Activated T-helper 1 cell treated with anti-CD3 and anti-CD28 coated beads, Interleukin-2, amount 50 U/mL, for 16 hours (primary cell): Measurements from ENCODE around the gene MTUS2.
A peak's percentile ranks its signal among the peaks of the same experiment; 100 is the strongest.

ENCODE experiments used
- DNase-seq, 2 donors: peaks; one replicate each; pipeline ENCODE4 v3.0.0-alpha.2; 2020; ENCODE audit warnings: low read depth in 1 of 2, low spot score in 1 of 2

The MTUS2 gene

GRCh38 chr13:29436721-29437280 lies 616.7 kb downstream of the MTUS2 start:
- no peak for DNase-seq

DNA sequence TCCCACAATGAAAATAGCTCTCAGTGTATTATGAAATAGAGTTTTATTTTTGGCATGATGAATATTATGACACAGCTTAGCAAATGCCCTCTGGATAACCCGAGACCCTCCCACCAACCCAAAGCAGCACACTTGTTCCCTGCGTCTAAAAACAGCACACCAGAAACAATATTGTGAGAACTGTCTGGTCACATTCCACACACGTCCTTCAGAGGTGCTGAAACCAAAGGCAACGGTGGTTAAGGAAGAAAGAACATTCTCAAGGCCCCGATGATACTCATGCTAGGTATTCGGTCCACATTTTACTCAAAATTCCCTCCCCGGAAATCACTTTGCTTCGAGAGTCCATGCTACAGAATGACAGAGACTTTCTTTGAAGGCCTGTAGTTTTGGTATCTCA lies 618.6 kb downstream of the MTUS2 start:
- no peak for DNase-seq

GRCh38 chr13:29439601-29440388 lies 619.7 kb downstream of the MTUS2 start:
- DNase-seq: no peak

DNA sequence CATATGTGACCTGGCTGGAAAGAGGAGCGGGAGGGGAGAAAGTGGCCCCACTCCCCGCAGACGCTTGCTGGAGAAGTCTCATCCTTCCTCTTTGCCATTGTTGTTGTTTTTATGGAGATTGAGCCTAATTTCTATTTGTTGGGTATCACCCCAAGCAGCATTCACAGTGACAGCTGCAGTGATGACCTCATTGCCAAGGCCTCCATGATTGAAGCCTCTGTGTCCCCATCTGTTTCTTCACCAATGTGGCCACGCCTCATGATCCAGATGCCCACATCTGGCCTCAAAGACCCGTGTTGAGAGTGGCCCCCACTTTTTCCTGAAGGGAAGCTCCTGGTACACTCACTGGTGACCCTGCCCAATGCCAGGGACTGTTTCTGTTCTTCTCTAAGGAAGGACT lies 621.2 kb downstream of the MTUS2 start:
- DNase-seq: no peak

GRCh38 chr13:29446016-29446415 lies 625.9 kb downstream of the MTUS2 start:
- DNase-seq: no peak

DNA sequence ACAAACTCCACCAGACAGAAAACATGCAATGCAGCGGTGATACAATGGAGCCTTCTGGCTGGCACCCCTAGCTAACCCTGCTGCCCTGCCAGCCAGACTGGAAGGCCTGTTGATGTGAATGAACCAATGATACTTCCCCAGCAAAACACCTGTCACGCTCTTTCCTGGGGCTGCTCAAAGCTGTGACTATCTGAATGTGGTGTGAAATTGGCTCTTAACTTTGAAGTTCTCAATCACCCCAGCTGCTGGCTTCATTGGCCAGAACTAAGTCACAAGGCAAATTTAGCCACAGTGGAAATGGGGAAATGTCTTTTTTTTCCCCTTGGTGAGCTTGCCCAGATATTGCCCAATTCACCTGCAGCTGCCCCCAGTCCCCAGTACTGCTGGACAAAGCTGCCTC lies 628.0 kb downstream of the MTUS2 start:
- DNase-seq: no peak

DNA sequence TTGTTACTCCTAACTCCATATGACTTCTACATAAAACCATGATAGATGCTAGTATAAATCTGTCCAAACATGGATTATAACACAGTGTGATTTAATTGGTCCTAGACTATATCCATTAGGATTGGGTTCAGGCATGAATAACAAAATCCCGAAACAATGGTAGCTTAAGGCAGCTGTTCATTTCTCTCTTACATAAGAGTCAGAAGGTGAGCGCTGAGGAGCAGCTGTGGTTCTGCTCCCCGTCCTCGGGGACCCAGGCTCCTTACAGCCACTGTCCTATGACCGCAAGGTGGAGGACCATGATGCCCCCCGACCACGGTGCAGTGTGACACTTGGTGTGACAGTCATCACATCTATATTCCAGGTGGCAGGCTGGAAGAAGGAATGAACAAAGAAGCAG lies 629.6 kb downstream of the MTUS2 start:
- DNase-seq: no peak

GRCh38 chr13:29451976-29452375 lies 631.8 kb downstream of the MTUS2 start:
- DNase-seq: no peak

- DNase-seq: no peak
Measured at GRCh38 chr13:29452773-29453616, 632.9 kb downstream of the MTUS2 start.

DNA sequence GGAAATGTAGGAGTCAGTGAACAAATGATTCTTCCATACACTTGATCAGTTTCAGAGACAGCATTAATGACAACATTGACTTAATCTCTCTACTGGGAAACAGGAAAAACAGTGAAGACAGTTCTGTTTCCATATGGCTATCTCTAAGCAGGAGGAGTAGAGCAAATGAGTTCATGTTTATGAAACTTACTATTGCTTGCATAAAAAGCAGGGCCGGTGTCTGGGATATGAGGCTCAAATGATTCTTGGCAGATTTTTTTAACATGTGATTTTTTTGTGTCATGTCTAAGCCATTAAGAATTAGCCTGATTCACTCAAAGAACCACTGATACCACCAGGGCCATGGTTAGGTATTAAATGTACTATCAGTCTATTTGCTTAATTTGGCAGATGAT lies 633.5 kb downstream of the MTUS2 start:
- no peak for DNase-seq

DNA sequence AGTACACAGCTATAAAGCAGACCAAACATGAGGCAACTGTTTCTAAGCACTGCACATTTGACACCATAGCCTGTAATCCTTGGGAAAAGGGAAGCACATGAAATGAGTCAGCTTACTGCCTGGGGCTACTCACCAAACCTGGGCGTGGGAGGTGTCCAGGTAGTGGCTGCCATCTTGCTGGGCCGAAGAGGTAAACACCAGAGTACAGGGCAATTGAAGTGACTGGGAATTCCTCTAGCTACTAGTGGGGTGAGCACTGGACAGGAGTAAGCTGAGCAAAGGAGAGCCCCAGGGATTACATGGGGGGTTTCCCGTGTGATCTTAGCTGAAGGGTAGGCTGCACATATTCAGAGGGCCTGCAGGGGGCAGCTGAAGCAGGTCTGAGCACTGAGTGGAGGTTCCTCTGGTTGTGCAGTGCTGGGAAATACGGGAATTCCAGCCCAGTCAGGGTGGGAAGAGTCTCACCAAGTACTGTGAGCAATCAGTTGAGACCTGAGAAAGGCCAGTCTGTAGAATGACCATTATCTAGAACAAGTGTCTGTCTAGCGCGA lies 634.9 kb downstream of the MTUS2 start:
- DNase-seq: no peak

- DNase-seq: no peak
Measured at GRCh38 chr13:29456419-29456818, 636.3 kb downstream of the MTUS2 start.

DNA sequence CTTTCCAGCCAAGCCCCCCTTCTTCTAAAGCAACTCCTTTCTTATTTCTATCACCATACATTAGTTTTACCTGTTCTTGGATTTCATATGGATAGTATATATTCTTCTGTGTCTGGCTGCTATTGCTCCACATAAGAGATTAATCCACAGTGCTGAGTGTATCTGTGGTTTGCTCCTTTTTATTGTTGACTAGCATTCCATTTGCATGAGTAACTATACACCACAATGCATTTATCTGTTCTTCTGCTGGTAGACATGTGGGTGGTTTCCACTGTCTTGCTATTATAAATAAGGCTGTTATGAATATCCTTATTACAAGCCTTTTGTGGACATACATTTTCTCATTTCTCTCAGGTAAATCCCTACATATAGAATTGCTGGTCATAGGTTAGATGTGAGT lies 637.2 kb downstream of the MTUS2 start:
- no peak for DNase-seq

GRCh38 chr13:29458419-29458818 lies 638.3 kb downstream of the MTUS2 start:
- DNase-seq: no peak

DNA sequence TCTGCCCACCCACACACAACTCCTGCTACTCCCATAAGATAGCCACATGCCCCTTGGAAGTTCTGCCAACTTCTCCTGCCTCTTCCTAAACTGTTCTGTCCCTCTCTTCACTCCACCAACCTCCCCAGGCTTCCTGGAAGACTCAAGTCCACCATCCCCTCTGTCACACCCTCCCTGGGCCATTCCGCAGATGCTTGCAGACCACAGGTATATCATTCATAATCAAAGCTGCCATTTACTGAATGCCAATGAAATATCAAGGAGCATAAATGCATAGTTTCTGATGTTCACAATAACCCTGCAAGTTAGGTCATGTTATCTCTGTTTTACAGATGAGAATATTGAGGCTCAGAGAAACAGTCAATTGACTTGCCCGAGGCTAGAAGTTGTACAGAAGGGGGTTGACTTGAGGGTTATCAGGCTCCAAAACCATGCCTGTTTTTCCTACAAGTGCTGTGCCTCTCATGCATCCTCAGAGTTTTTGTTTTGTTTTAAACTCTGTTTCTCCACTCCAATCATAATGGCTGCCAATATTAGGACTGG lies 639.7 kb downstream of the MTUS2 start:
- DNase-seq: no peak

- no peak for DNase-seq
Measured at GRCh38 chr13:29464105-29464679, 644.1 kb downstream of the MTUS2 start.

DNA sequence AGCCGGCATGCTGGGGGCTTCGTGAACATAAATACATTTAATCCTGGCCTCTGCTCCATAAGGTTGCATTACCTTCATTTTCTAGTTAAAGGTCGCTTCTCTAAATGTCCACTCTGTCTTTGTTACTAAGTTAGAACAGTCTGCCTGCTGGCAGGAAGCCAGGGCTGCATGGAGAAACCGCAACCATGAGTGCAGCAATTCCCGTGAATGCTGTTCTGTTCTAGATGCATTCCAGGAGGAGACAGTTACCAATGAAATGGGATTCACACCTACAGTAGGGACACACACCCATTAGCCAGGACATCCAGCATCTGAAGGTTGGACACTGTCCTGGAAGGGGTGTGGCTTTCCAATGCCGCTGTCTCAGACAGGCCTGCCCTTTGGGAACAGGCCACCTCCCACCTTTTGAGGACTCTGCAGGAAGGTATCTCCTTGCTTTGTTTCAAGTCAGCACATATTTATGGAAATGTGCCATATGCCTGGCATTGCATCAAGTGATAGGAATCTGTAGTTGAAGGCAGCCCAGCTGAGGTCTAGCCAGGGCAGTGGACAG lies 645.7 kb downstream of the MTUS2 start:
- no peak for DNase-seq

DNA sequence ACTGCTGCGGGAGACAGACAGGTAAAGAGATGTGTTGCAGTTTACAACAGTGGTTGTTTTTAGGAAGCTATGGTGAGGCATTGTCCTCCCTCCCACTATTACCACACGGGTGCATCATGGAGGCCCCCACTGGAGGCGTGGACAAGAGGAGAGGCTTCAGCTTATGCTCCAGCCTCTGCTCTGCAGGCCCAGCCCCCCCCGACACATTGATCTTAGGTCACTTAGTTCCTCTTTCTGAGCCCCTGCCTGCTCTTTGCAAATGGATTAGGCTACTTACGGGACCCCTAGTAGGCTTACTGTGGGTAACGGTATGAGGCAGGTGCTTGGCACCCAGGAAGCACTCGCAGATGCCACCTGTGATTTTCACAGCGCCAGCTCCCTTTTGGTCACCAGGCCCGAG lies 651.4 kb downstream of the MTUS2 start:
- no peak for DNase-seq

- DNase-seq: peak in 1 of 2 donors; percentile 6
Measured at GRCh38 chr13:29472332-29472961, 652.3 kb downstream of the MTUS2 start.

DNA sequence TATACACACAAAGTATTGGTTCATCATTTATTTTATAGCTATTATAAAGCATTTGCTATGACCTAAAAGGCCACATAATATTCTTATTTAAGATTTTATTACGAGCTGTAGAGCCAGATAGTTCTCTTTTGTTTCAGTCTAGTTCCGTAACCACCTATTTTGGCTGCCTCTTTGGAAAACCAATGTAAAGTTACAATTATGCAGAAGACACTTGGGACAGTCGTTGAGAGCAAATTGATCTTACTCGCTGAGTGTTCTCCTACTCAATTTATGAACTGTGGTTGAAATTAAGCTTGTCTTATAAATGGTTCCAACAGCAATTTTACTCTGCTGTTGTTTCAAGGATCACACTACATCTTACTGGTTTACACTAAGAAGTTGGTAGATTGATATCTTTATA lies 653.0 kb downstream of the MTUS2 start:
- no peak for DNase-seq
